ENCODE data around the gene NR1H4. TPM values are rescaled to one million over a fixed set of nuclear protein-coding genes. Genes with fewer than 3 reads are reported as not detected.

The NR1H4 gene
- total and polyA plus RNA-seq, 11 donors = not detected

- DNase-seq (no peak), ATAC-seq (no peak)
- TF ChIP-seq CTCF (IDR thresholded peaks at IDR 0.05) (no peak), POLR2A (IDR thresholded peaks at IDR 0.05) (no peak)
- H3K4me1 ChIP-seq = no peaks in the 10 kb centered on the region
- no peaks in the 10 kb centered on the region for H3K9me3 ChIP-seq
- intact Hi-C loops (cut with DNase I) = no loop called here
- H3K36me3 ChIP-seq = no peaks in the 10 kb centered on the region
- no peaks in the 10 kb centered on the region for H3K27me3 ChIP-seq
- no peak overlapping the region for H3K27ac ChIP-seq
- H3K4me3 ChIP-seq = no peak overlapping the region
Measured at GRCh38 chr12:100468126-100468525, 5.5 kb upstream of the NR1H4 start.

- no peaks in the 10 kb centered on the region for H3K36me3 ChIP-seq
- WGBS, 4 donors = 71 to 97% (median 86%) methylated on average over 2 of the region's 2 CpGs
- TF ChIP-seq CTCF (IDR thresholded peaks at IDR 0.05) (no peak), POLR2A (IDR thresholded peaks at IDR 0.05) (no peak)
- H3K4me3 ChIP-seq = no peak overlapping the region
- H3K9me3 ChIP-seq = no peaks in the 10 kb centered on the region
- H3K4me1 ChIP-seq = no peaks in the 10 kb centered on the region
- DNase-seq (no peak), ATAC-seq (no peak)
- intact Hi-C loops (cut with DNase I) = no loop called here
- peaks cover 0 to 7% (median 0%) of the 10 kb centered on the region in 9 donors for H3K27me3 ChIP-seq
- no peak overlapping the region for H3K27ac ChIP-seq
Measured at GRCh38 chr12:100472325-100472724, 1.3 kb upstream of the NR1H4 start.

- Histone ChIP-seq H3K9me3 (no peaks in the 10 kb centered on the region), H3K4me3 (no peak overlapping the region), H3K27ac (no peak overlapping the region), H3K4me1 (no peaks in the 10 kb centered on the region), H3K36me3 (no peaks in the 10 kb centered on the region), H3K27me3 (peaks cover 0 to 8% (median 0%) of the 10 kb centered on the region in 9 donors)
- 53 to 59% (median 57%) methylated on average over 3 of the region's 3 CpGs for WGBS, 4 donors
- intact Hi-C loops (cut with DNase I) = no loop called here
- ATAC-seq = no peak
- no peak for TF ChIP-seq CTCF (IDR thresholded peaks at IDR 0.05)
- TF ChIP-seq POLR2A (IDR thresholded peaks at IDR 0.05) = no peak
- DNase-seq = no peak
Measured at GRCh38 chr12:100473050-100473715, 483 bp upstream of the NR1H4 start.

- WGBS, 4 donors = 67 to 76% (median 72%) methylated on average over 1 of the region's 1 CpG
- ATAC-seq = no peak
- Histone ChIP-seq H3K4me3 (no peak overlapping the region), H3K36me3 (no peaks in the 10 kb centered on the region), H3K27ac (no peak overlapping the region), H3K27me3 (peaks cover 0 to 13% (median 0%) of the 10 kb centered on the region in 9 donors), H3K9me3 (no peaks in the 10 kb centered on the region), H3K4me1 (no peaks in the 10 kb centered on the region)
- intact Hi-C loops (cut with DNase I) = no loop called here
- DNase-seq = no peak
- TF ChIP-seq POLR2A (IDR thresholded peaks at IDR 0.05) = no peak
- TF ChIP-seq CTCF (IDR thresholded peaks at IDR 0.05) = no peak
Measured at GRCh38 chr12:100474617-100475016, 951 bp downstream of the NR1H4 start.
